Hindlimb muscle (tissue), 1 donor: Measurements from ENCODE around the gene ZCCHC17. TPM values are rescaled to one million over a fixed set of nuclear protein-coding genes. Genes with fewer than 3 reads are reported as not detected.

Experiments
- DNase-seq: peaks from one replicate; pipeline ENCODE4 v3.0.0-alpha.2; 2013
- polyA plus RNA-seq: library from polyadenylated mRNA; unstranded; fragments of 120-200 nt; gene quantifications from one replicate; pipeline ENCODE4 v1.2.1, GENCODE V29; 2013; ENCODE audit not compliant: insufficient read length

Gene ZCCHC17
- polyA plus RNA-seq, 1 donor = 24.2 TPM

DNA sequence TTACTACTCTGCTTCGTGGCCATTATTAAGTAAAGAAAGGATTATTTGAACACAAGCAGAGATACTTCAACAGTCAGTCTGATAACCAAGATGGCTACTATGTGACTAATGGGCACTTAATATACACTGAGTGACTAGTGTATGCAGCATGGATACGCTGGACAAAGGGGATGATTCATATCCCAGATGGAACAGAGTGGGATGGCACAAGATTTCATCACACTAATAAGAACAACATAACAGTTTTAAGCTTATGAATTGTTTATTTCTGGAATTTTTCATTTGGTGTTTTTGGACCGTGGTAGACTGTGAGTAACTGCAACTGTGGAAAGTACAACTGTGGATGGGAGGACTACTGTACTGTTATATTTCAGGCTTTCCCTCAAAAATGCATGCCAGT is 9.4 kb downstream of the ZCCHC17 start:
- DNase-seq = no peak

DNA sequence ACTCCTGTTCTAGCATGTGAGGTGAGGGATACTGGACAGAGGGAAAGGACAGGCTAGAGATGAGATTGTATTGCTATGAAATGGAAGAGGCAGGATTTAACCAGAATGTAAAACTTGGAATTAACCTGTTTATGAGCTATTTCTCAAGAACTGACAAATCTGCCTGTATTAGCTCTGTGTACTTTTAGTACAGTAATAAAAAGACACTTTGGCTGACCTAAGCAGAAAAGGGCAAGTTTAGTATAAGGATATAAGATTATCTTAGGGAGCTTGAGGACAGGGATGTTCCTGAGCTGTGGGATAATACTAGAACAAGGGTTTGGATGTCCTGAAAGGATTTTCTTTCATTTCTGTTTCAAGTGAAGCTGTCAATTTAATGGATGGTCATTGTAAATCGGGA is 11.2 kb downstream of the ZCCHC17 start:
- no peak for DNase-seq

DNA sequence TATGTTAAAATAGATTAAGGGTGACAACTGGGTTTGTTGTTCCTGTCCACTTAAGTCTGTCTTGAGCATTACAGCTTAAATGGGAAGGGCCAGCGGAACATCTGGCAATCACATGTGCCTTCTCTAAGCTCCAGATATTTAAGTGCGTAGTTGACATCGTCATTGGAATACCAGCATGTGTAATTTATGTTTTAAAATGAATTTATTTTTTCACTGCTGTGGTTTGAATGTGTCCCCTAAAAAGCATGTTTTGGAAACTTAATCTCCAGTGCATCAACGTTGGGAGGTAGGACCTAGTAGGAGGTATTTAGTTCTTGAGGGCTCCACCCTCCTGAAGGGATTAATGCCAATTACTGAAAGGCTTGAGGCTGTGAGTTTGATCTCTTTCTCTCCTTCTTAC is 13.4 kb downstream of the ZCCHC17 start:
- no peak for DNase-seq

DNA sequence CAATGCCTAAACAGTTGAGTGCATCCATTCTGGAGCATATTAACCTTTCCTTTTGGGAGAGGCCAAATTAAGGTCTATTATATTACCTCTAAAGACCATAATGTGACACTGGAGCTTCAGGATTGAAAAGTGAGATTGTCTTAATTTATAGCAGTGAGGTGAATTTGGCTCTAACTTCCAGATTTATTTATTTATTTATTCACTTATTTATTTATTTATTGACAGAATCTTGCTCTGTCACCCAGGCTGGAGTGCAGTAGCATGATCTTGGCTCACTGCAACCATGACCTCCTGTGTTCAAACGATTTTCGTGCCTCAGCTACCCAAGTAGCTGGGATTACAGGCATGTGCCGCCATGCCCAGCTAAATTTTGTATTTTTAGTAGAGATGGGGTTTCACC is 19.1 kb downstream of the ZCCHC17 start:
- no peak for DNase-seq

DNA sequence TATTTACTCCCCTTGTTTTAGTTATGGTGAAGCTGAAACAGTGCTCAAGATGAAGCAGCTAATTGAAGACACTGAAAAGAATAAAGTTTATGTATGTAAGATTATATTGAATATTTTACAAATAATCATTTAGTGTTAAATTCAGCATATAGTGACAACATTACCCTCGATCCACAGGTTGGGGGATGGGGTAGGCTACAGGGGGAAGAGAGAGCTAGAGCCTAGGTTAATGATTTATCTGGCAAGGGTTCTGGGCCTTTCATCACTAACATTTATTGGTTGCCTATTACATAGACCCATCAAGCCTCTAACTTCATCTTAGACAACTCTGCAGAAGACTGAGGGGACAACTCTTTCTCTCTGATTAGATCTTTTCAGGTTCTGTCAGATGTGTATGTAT is 21.3 kb downstream of the ZCCHC17 start:
- DNase-seq = no peak

DNA sequence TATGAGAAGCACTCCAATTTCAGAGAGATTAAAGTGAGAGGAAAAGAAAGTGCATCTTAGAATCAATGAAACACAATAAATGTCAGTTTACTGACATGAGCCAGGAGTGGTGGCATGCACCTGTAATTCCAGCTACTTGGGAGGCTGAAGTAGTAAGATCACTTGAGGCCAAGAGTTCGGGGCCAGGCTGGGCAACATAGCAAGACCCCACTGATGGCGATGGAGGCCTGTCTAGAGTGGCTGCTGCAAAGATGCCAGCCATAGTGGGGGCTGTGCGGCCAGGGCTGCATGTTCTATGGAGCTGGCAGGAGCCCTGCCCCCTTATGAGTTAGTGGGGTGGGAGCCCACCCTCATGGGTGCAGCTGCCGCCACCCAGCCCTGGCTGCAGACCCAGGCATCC is 27.3 kb downstream of the ZCCHC17 start:
- DNase-seq = no peak

DNA sequence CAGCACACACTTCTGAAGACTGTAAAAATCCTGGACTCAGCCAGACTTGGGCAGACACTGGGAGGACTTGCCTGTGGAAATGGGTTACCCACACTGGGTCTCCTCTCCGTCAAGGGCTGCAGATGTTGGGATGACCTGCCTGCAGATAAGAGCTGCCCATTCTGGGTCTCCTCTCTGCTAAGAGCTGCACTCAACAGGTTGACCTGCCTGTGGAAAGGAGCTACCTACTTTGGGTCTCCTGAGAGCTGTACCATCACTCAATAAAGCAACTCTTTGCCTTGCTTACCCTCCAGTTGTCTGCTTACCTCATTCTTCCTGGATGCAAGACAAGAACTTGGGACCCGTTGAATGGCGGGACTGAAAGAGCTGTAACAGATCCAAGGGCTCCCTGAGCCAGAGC is 28.2 kb downstream of the ZCCHC17 start:
- no peak for DNase-seq

DNA sequence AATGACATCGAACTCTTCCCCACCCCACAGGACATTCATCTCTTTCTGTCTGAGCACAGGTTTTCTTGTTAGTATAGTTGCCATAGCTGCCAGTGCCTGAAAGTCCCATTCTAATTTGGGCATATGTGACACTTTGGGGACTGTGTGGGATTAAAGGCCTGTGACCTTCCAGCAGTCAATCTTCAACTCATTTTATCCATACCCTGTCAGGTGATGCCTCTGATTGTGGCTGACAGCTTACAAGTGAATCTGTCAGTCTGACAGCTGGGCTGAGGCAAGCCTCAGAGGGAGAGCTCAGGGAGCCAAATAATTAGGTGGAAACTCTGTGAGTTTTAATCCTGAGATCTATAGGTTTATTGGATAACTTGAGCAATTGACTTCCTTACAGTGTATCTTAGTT is 29.6 kb downstream of the ZCCHC17 start:
- DNase-seq = no peak

DNA sequence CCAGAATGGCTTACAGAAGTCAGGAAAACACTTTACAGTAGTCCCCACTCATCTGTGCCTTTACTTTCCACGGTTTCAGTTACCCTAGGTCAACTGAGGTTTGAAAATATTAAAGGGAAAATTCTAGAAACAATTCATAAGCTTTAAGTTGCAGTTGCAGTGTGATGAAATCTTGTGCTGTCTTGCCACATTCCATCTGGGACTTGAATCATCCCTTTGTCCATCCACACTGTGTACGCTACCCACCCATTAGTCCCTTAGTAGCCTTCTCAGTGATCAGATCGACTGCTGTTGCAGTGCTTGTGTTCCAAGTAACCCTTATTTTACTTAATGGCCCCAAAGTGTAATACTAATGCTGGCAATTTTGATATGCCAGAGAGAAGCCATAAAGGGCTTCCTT is 30.5 kb downstream of the ZCCHC17 start:
- DNase-seq = no peak

DNA sequence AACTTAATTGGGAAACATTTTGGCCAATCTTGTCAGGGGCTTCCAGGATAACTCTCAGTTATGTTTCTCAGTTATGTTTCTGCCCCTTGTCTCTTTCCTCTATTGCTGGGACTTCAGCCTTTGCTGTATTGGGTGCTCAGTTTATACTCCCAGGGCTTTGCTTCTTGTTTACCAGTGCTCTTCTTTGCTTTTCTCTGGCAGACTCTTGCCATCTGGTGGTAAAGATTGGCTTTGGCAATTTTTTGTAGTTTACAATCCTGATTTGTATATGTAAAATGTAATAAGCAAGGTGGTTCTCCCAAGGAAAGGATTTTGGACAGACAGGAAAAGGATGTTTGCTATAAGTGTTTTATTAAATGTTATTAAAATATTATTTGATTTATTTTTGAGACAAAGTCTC is 38.2 kb downstream of the ZCCHC17 start:
- DNase-seq = peak; percentile 4

DNA sequence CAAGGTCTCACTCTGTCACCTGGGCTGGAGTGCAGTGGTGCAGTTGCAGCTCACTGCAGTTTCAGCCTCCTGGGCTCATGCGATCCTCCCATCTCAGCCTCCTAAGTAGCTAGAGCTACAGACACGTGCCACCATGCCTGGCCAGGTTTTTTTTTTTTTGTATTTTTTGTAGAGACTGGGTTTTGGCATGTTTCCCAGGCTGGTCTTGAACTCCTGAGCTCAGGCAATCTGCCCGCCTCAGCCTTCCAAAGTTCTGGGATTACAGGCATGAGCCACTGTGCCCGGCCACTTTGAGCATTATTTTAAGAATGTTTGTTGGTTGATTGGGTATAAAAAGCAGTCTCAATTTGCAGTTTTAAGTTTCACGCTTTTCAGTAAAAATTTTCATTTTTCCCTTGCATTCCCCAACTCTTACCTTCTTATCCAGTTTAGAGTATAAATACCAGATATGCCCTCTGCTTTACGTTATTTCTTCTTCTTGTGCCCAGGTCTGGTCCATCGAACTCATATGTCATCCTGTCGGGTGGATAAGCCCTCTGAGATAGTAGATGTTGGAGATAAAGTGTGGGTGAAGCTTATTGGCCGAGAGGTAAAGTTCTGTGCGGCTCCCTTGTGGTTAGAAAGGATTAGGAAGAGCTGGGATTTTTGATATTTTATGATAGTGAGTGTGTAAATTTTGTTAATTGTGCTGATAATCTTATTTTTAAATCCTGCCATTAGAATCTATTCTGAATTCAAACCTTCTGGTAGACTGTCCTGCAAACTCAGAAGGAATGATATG is 40.0 kb downstream of the ZCCHC17 start:
- DNase-seq = no peak

DNA sequence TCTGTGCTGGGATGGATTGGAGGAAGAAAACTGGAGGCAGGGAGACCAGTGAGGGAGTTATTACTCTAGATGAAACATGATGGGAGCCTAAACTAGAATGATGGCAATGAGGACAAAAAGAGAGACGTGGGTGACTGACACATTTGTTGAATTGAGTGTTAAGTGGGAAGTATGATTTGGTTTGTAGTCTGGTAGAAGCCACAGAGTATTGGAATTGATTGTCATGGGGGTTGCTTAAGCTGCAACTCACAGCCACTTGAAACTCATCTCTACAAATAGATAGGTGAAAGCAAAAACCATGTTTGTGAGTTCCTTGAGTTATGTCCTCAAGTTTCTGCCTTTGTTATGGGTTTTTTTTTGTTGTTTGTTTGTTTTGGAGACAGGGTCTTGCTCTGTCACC is 47.7 kb downstream of the ZCCHC17 start:
- no peak for DNase-seq

DNA sequence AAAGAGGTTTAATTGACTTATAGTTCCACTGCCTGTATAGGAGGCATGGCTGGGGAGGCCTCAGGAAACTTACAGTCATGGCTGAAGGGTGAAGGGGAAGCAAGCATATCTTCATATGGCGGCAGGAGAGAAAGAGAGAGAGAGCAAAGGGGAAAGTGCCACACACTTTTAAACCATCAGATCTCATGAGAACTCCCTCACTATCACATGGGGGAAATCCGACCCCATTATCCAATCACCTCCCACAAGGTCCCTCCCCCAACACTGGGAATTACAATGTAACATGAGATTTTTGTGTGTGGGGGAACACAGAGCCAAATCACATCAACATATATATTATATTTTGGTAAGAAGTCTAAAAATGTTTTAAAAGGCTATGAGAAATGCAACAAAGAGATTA is 48.8 kb downstream of the ZCCHC17 start:
- no peak for DNase-seq

DNA sequence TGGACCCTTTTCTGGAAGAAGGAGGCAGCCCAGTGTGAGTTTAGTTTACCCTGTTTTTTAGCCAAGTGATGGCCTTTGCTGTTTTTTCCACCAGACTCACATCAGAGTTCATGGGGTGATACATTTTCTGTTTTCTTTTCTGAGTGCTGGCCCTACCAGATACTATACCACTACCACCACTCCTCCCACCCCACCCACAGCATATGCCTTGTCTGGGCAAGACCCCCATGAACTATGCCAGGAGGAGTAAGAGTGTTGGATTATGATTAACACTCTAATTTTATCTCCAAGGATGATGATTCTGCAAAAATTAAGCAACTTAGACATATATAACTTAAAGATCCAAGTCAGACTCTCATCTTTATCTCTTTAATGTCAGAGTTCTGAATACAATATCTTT is 50.0 kb downstream of the ZCCHC17 start:
- no peak for DNase-seq

DNA sequence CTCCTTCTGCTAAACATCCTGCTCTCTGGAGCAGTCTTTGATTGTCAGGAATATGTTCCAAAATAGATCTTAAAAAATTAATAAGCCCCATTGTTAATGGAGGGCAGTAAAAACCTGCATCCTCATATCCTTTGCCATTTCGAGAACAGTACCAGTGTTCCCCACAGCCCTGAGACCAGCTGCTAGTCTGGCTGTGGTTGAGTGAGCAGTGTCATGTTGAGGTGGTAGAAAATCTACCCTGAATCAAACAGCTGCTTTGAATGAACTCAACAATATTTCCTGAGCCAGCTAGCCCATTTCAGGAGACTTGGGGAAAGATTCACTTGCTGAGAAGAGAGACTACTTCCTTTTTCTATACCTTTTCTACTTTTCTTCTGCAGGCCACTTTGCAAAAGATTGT is 51.6 kb downstream of the ZCCHC17 start:
- DNase-seq = no peak

DNA sequence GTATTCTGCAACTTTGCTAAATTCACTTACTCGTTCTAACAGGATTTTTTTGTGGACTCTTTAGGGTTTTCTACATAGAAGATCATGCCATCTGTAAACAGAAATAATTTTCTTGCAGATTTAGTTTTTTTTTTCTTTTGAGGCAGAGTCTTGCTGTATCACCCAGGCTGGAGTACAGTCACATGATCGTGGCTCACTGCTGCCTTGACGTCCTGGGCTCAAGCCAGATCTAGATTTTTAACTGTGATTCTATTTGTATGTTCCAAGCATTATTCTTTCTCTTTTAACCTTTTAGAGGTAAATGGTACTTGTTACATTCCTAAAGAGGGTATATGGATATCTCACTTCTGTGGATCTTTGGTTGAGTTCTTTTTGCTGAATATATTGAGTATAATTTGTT is 57.5 kb downstream of the ZCCHC17 start:
- no peak for DNase-seq

DNA sequence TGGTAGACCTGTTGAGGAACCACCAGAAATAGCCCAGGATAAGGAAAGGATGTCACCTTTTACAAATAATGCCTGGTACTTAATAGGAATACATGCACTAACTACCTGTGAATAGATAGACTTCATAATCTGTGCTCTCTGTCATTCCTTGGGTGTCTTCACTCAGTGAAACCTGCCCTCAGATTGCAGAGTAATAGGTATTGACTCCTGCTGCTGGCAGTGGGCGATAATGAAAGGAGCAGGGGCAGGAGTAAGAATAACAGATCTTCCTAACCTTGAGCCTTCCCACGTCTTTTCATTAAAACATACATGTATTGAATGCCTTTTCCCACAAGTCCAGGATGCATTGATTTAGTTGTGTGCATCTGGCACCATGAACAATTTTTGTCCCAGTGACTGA is 59.6 kb downstream of the ZCCHC17 start:
- DNase-seq = no peak

DNA sequence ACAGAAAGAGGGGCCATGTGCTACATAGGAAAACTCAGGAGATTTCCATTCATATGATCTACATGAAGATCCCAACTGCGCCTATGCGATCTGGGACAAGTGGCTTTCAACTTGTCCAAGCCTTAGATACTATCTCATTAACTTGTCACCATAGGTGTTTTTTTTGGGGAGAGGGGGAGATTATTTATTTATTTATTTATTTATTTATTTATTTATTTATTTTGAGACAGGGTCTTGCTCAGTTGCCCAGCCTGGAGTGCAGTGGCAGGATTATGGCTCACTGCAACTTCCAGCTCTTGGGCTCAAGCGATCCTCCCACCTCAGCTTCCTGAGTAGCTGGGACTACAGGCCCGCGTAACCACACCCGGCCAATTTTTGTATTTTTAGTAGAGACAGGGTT is 64.8 kb downstream of the ZCCHC17 start:
- DNase-seq = no peak

DNA sequence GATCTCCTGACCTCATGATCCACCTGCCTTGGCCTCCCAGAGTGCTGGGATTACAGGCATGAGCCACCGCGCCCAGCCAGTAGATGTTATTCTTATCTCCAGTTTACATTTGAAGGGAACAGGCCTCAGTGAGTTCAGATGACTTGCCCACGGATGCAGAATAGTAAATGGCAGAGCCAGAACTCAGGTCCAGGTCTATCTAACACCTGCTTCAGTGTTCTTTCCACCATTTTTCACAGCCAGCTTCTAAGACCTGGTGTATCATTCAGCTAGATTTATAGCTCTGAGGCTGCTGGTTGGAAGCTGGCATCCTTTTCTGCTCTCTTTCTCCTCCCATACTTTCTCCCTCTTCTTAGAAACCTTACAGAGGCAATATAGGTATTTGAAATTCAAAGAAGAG is 65.2 kb downstream of the ZCCHC17 start:
- no peak for DNase-seq

DNA sequence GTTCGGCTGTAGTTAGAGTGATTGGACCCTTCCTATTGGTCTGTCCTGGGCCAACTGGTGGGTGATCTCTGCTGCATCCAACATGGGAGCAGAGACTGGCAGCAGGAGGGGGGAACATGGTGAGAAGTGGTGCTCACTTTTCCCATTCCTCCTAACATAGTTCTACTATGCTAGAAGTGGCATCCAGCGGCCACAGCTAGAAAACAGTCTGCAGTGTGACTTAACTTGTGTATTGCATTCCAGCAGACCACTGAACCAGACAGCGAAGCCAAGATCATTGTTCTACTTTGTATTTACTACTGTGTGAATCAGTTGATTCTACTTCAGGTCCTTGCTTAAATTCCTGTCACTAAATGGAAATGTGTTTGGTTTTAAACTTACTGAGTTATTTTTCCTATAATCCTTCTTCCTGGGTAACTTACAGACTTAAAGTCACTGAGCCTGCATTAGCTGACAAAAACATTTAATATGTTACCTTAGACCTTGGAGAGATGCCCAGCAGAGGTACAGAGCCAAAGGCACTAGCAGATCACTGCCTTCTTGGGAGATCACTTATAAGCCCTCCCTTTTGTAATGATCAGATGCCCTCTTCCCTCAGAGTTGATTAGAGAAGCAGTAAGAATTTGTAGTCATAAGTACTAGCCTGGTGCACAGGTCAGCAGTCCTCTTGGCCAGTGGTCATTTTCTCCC is 67.9 kb downstream of the ZCCHC17 start:
- DNase-seq = no peak

DNA sequence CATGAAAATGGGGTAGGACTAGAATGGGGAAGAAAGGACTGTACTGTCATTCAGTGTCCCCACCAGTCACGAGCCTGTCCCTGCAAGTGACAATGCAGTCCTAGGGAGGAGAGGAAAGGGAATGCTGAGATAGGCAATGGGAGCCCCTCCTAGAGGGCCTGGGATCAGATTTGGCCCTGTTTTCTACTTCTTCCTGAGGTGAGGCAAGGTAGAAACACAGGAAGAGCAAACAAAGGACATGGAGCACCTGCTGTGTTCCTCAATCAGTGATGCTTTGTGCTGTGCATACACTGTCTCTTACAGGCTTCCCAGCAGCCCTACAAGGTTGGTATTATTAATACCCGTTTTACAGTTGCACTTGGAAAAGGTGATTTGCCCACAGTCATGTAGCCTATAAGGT is 70.0 kb downstream of the ZCCHC17 start:
- no peak for DNase-seq

DNA sequence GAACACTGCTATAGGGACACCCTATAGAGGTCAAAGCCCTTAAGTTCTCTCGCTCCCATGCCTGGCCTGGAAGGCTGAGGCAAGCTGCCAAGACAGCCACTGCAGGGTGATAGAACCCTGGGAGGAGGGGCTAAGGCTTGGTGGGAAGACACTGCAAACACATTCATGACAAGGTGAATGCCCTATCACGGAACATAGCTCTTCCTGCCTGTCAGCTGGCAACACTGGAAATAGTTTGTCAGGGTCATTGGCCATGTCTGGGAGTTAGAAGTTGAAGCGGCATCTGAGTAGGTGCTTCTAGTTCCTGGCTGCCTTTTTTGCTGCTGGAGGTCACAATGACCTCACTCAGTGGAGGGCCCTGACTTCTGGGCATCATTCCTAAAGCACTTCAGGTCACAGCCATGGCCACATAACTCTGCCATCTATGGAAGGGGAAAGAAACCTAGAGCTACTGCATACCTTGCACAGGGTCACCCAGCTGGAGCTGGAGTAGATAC is 71.8 kb downstream of the ZCCHC17 start:
- DNase-seq = no peak

DNA sequence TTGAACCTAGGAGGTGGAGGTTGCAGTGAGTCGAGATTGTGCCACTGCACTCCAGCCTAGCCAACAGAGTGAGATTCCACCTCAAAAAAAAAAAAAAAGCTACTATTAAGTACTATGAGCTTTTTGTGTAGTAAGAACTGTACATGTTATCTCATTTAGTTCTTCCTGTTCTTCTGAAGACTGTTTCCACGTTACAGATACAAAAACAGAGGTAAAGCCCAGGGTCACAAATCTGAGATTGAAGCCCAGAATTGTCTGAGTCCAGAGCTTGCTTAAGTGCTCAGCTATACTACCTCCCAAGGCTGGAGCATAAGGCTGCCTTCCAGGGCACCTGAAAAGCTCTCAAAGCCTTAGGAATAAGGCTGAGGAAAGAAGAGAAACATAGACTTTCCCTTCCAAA is 73.2 kb downstream of the ZCCHC17 start:
- DNase-seq = no peak

DNA sequence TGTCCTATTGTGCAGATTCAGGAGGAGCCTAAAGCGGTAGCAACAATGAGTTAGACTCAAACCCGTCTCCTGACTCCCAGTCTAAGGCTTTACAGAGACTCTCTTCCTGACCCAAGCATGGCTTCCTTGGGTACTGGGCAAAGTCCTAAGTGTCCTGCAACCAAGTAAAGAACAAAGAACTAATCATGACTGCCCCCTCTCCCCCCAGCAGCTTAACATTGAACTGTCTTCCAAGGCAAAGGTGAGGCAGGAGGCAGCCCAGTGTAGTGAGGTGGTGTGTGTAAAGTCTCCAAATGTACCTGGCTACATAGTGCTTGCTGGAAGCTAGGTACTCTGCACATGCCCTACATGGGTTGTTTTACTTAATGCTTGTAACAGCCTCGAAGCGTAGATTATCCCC is 73.7 kb downstream of the ZCCHC17 start:
- no peak for DNase-seq
